ENCODE measurements around the gene SCNN1A. TPM values are rescaled to one million over a fixed set of nuclear protein-coding genes. Genes with fewer than 3 reads are reported as not detected.
A peak's percentile ranks its signal among the peaks of the same experiment; 100 is the strongest.

SCNN1A gene
- total RNA-seq, 6 donors from 2014 or later, result 153 to 594 (median 346) TPM

GRCh38 chr12:6358881-6359280, 16.5 kb downstream of the SCNN1A start:
- H3K4me1 ChIP-seq, result peaks cover 28 to 56% (median 40%) of the 10 kb centered on the region in 4 donors
- DNase-seq, result no peak

GRCh38 chr12:6356374-6356820, 19.0 kb downstream of the SCNN1A start:
- Histone ChIP-seq H3K4me1 (peaks cover 20 to 49% (median 30%) of the 10 kb centered on the region in 4 donors), H3K4me3 (no peak overlapping the region), H3K9me3 (no peaks in the 10 kb centered on the region), H3K27me3 (no peaks in the 10 kb centered on the region), H3K36me3 (peaks cover 4 to 22% (median 11%) of the 10 kb centered on the region in 4 donors), H3K27ac (no peak overlapping the region)
- no peak for DNase-seq
- no peak for TF ChIP-seq POLR2A (IDR thresholded peaks at IDR 0.05)
- TF ChIP-seq EP300 (IDR thresholded peaks at IDR 0.05), result no peak
- TF ChIP-seq CTCF (IDR thresholded peaks at IDR 0.05), result no peak
- TF ChIP-seq POLR2AphosphoS5 (IDR thresholded peaks at IDR 0.05), result no peak
- no peak for ATAC-seq (ENCODE audit: low FRiP score in 2 of 2)
- WGBS, 2 donors, result 83 to 89% methylated on average over 5 of the region's 5 CpGs

More at GRCh38 chr12:6358881-6359280, 16.5 kb downstream of the SCNN1A start:
- TF ChIP-seq POLR2AphosphoS5 (IDR thresholded peaks at IDR 0.05) (no peak), POLR2A (IDR thresholded peaks at IDR 0.05) (no peak), EP300 (IDR thresholded peaks at IDR 0.05) (no peak), CTCF (IDR thresholded peaks at IDR 0.05) (no peak)
- peak overlapping the region in 1 of 4 donors; percentile 33 for H3K27ac ChIP-seq
- H3K36me3 ChIP-seq, result peaks cover 4 to 21% (median 8%) of the 10 kb centered on the region in 4 donors
- no peak overlapping the region for H3K4me3 ChIP-seq
- H3K9me3 ChIP-seq, result no peaks in the 10 kb centered on the region
- ATAC-seq (ENCODE audit: low FRiP score in 2 of 2), result no peak
- 56 to 59% methylated on average over 1 of the region's 1 CpG for WGBS, 2 donors
- no peaks in the 10 kb centered on the region for H3K27me3 ChIP-seq

GRCh38 chr12:6355491-6356373, 19.6 kb downstream of the SCNN1A start:
- 70 to 83% methylated on average over 8 of the region's 8 CpGs for WGBS, 2 donors
- H3K4me3 ChIP-seq, result no peak overlapping the region
- no peak for DNase-seq
- peak in 1 of 2 donors; percentile 24 for ATAC-seq (ENCODE audit: low FRiP score in 2 of 2)
- H3K4me1 ChIP-seq, result peaks cover 20 to 42% (median 24%) of the 10 kb centered on the region in 4 donors
- no peak overlapping the region for H3K27ac ChIP-seq
- H3K27me3 ChIP-seq, result no peaks in the 10 kb centered on the region
- H3K36me3 ChIP-seq, result peaks cover 4 to 22% (median 11%) of the 10 kb centered on the region in 4 donors
- H3K9me3 ChIP-seq, result no peaks in the 10 kb centered on the region
- no peak for TF ChIP-seq POLR2AphosphoS5 (IDR thresholded peaks at IDR 0.05)
- no peak for TF ChIP-seq CTCF (IDR thresholded peaks at IDR 0.05)
- no peak for TF ChIP-seq POLR2A (IDR thresholded peaks at IDR 0.05)
- no peak for TF ChIP-seq EP300 (IDR thresholded peaks at IDR 0.05)

GRCh38 chr12:6354495-6355393, 20.6 kb downstream of the SCNN1A start:
- H3K27ac ChIP-seq, result no peak overlapping the region
- 89 to 98% methylated on average over 10 of the region's 10 CpGs for WGBS, 2 donors
- ATAC-seq (ENCODE audit: low FRiP score in 2 of 2), result no peak

More at GRCh38 chr12:6354495-6355393, 20.6 kb downstream of the SCNN1A start:
- Histone ChIP-seq H3K9me3 (no peaks in the 10 kb centered on the region), H3K27me3 (no peaks in the 10 kb centered on the region), H3K36me3 (peaks cover 5 to 22% (median 11%) of the 10 kb centered on the region in 4 donors), H3K4me1 (peaks cover 15 to 40% (median 20%) of the 10 kb centered on the region in 4 donors), H3K4me3 (no peak overlapping the region)
- DNase-seq, result no peak
- TF ChIP-seq EP300 (IDR thresholded peaks at IDR 0.05), result no peak
- TF ChIP-seq CTCF (IDR thresholded peaks at IDR 0.05), result no peak
- TF ChIP-seq POLR2A (IDR thresholded peaks at IDR 0.05), result no peak
- no peak for TF ChIP-seq POLR2AphosphoS5 (IDR thresholded peaks at IDR 0.05)

Measured in upper lobe of left lung (tissue), 6 donors.